ENCODE results near the gene VANGL2.

- no peak for TF ChIP-seq POLR2AphosphoS5 (IDR thresholded peaks at IDR 0.05; ENCODE audit: low read depth, low read length)
- TF ChIP-seq REST (IDR thresholded peaks at IDR 0.05; ENCODE audit: insufficient read depth in 1 of 2, low read depth in 2 of 2, low read length in 2 of 2): no peak
- TF ChIP-seq TAF1 (IDR thresholded peaks at IDR 0.05; ENCODE audit: borderline replicate concordance, insufficient read depth, low read length): no peak
- TF ChIP-seq SIN3A (IDR thresholded peaks at IDR 0.05; ENCODE audit: borderline replicate concordance, insufficient read depth, low read length): no peak
- TF ChIP-seq FOXP2 (optimal IDR thresholded peaks at IDR 0.05; ENCODE audit: borderline replicate concordance, extremely low read depth, extremely low read length, insufficient read depth): no peak
These were observed 27.3 kb downstream of the VANGL2 start for GRCh38 chr1:160427625-160428024.
